ENCODE results near the gene LENEP. TPM values are rescaled to one million over a fixed set of nuclear protein-coding genes. Genes with fewer than 3 reads are reported as not detected.

Gene LENEP
- total and polyA plus RNA-seq, 4 experiments from 2014 or later = 1.1 to 3.1 TPM; not detected in 2

GRCh38 chr1:155008015-155008941 lies 14.9 kb downstream of the LENEP start:
- intact Hi-C loops (cut with micrococcal nuclease) = no loop called here
- peaks cover 0 to 3% (median 0%) of the 10 kb centered on the region in 8 donors for H3K9me3 Mint-ChIP-seq
- Histone ChIP-seq H3K27me3 (ENCODE audit: insufficient read depth, low read length) (no peaks in the 10 kb centered on the region), H3K4me1 (ENCODE audit: insufficient read depth, low read length) (peaks cover 86% of the 10 kb centered on the region), H3K9me3 (ENCODE audit: control insufficient read depth in 1 of 2, low read length in 2 of 2) (no peaks in the 10 kb centered on the region), H3K4me3 (ENCODE audit: low read length in 2 of 2) (peak overlapping the region; percentile 76 to 85), H3K27ac (ENCODE audit: low read depth, low read length) (peak overlapping the region; percentile 86), H3K36me3 (ENCODE audit: insufficient read depth, low read length) (no peaks in the 10 kb centered on the region)
- POLR2A ChIA-PET (ENCODE audit: partially characterized antibody) = interaction anchor here (0.7 to 38.9 kb wide), 10 partner anchors 7 to 72 kb away, joined by 3 to 1543 read pairs (median 7); partner anchors contain the start of genes ADAM15, CKS1B, FLAD1 and LENEP
- no peaks in the 10 kb centered on the region for H3K27me3 Mint-ChIP-seq
- H3K36me3 Mint-ChIP-seq = peaks cover 0 to 30% of the 10 kb centered on the region in 2 donors
- H3K4me1 Mint-ChIP-seq = peaks cover 41 to 96% (median 58%) of the 10 kb centered on the region in 4 donors
- peak in 2 of 5 donors; percentile 20 to 59 for DNase-seq
- peak overlapping the region; percentile 90 to 98 (median 96) for H3K4me3 Mint-ChIP-seq
- CTCF ChIA-PET (ENCODE audit: partially characterized antibody) = interaction anchor here (0.9 to 18.7 kb wide), 6 partner anchors 9 to 448 kb away, joined by 3 to 381 read pairs (median 4); partner anchors contain the start of genes LENEP, PBXIP1 and ZBTB7B
- peak overlapping the region; percentile 80 to 96 (median 93) for H3K27ac Mint-ChIP-seq

DNA sequence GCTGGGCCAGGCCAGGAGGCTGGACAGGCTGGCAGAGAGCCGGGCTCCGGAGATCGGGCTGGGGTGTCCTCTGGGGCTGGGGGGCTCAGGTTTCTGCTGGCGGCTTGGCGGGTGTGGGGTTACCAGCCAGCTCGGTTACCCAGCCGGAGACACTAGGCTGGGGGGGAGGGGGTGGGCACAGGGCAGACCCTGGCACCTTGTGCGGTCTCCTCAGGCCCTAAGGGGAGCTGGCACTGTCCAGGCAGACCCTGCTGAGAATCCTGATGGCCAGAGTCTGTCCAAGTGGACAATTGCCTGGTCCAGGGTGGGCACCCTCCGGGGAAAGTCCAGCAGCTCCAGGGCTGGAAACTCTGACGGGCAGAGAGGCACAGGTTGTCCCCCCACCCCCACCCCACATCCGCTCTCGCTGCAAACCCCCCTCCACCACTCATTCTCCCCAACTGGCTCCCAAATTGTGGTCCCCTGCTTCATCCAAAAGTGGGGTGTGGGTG lies 15.9 kb downstream of the LENEP start:
- Mint-ChIP-seq H3K4me3 (peak overlapping the region; percentile 90 to 98 (median 96)), H3K27me3 (no peaks in the 10 kb centered on the region), H3K9me3 (peaks cover 0 to 3% (median 0%) of the 10 kb centered on the region in 8 donors), H3K4me1 (peaks cover 48 to 97% (median 64%) of the 10 kb centered on the region in 4 donors), H3K27ac (peak overlapping the region; percentile 90 to 96 (median 94)), H3K36me3 (peaks cover 2 to 35% of the 10 kb centered on the region in 2 donors)
- peak in 2 of 5 donors; percentile 30 to 64 for DNase-seq
- peaks cover 91% of the 10 kb centered on the region for H3K4me1 ChIP-seq (ENCODE audit: insufficient read depth, low read length)
- ChIA-PET POLR2A (ENCODE audit: partially characterized antibody) (interaction anchor here (1.1 to 38.9 kb wide), 8 partner anchors 8 to 1042 kb away, joined by 3 to 1543 read pairs (median 14); partner anchors contain the start of genes CKS1B, FLAD1, LENEP and PBXIP1), CTCF (ENCODE audit: partially characterized antibody) (interaction anchor here (0.9 to 18.7 kb wide), 2 partner anchors 10 to 449 kb away, joined by 3 to 381 read pairs; partner anchors contain the start of genes LENEP and ZBTB7B)
- peak overlapping the region; percentile 76 to 85 for H3K4me3 ChIP-seq (ENCODE audit: low read length in 2 of 2)
- H3K27ac ChIP-seq (ENCODE audit: low read depth, low read length) = peak overlapping the region; percentile 86
- H3K9me3 ChIP-seq (ENCODE audit: control insufficient read depth in 1 of 2, low read length in 2 of 2) = no peaks in the 10 kb centered on the region
- H3K27me3 ChIP-seq (ENCODE audit: insufficient read depth, low read length) = no peaks in the 10 kb centered on the region
- intact Hi-C loops (cut with micrococcal nuclease) = no loop called here
- no peaks in the 10 kb centered on the region for H3K36me3 ChIP-seq (ENCODE audit: insufficient read depth, low read length)

- H3K27ac ChIP-seq (ENCODE audit: low read depth, low read length) = peak overlapping the region; percentile 86
- H3K4me3 Mint-ChIP-seq = peak overlapping the region; percentile 90 to 98 (median 96)
- no peaks in the 10 kb centered on the region for H3K27me3 ChIP-seq (ENCODE audit: insufficient read depth, low read length)
- POLR2A ChIA-PET (ENCODE audit: partially characterized antibody) = interaction anchor here (0.6 to 38.9 kb wide), 9 partner anchors 7 to 1043 kb away, joined by 3 to 1543 read pairs (median 4); partner anchors contain the start of genes CKS1B, FLAD1, KRTCAP2 and LENEP
- peak overlapping the region; percentile 90 to 96 (median 93) for H3K27ac Mint-ChIP-seq
- no peaks in the 10 kb centered on the region for H3K36me3 ChIP-seq (ENCODE audit: insufficient read depth, low read length)
- CTCF ChIA-PET (ENCODE audit: partially characterized antibody) = interaction anchor here (18.7 kb wide), 1 partner anchor 11 kb away, joined by 381 read pairs; the partner anchor contains the start of genes LENEP and ZBTB7B
- DNase-seq = peak in 1 of 5 donors; percentile 32
- H3K4me1 Mint-ChIP-seq = peaks cover 45 to 97% (median 63%) of the 10 kb centered on the region in 4 donors
- peaks cover 91% of the 10 kb centered on the region for H3K4me1 ChIP-seq (ENCODE audit: insufficient read depth, low read length)
- intact Hi-C loops (cut with micrococcal nuclease) = loop anchor here (1.0 kb wide), 1 partner anchor 7 kb away; the partner anchor contains the start of gene ZBTB7B
- H3K4me3 ChIP-seq (ENCODE audit: low read length in 2 of 2) = peak overlapping the region; percentile 76 to 85
- H3K36me3 Mint-ChIP-seq = peaks cover 4 to 30% of the 10 kb centered on the region in 2 donors
- peaks cover 0 to 3% (median 0%) of the 10 kb centered on the region in 8 donors for H3K9me3 Mint-ChIP-seq
- no peaks in the 10 kb centered on the region for H3K9me3 ChIP-seq (ENCODE audit: control insufficient read depth in 1 of 2, low read length in 2 of 2)
- no peaks in the 10 kb centered on the region for H3K27me3 Mint-ChIP-seq
Observed at GRCh38 chr1:155009742-155010141, 16.4 kb downstream of the LENEP start.

GRCh38 chr1:155010211-155010918 lies 17.0 kb downstream of the LENEP start:
- intact Hi-C loops (cut with micrococcal nuclease) = loop anchor here (1.0 kb wide), 1 partner anchor 8 kb away; the partner anchor contains the start of gene ZBTB7B
- peak in 2 of 5 donors; percentile 56 to 57 for DNase-seq
- peaks cover 0 to 3% (median 0%) of the 10 kb centered on the region in 8 donors for H3K9me3 Mint-ChIP-seq
- Histone ChIP-seq H3K36me3 (ENCODE audit: insufficient read depth, low read length) (no peaks in the 10 kb centered on the region), H3K27me3 (ENCODE audit: insufficient read depth, low read length) (no peaks in the 10 kb centered on the region), H3K9me3 (ENCODE audit: control insufficient read depth in 1 of 2, low read length in 2 of 2) (no peaks in the 10 kb centered on the region), H3K4me3 (ENCODE audit: low read length in 2 of 2) (peak overlapping the region; percentile 76 to 85), H3K4me1 (ENCODE audit: insufficient read depth, low read length) (peaks cover 91% of the 10 kb centered on the region), H3K27ac (ENCODE audit: low read depth, low read length) (peak overlapping the region; percentile 86)
- peaks cover 4 to 31% of the 10 kb centered on the region in 2 donors for H3K36me3 Mint-ChIP-seq
- H3K27me3 Mint-ChIP-seq = no peaks in the 10 kb centered on the region
- CTCF ChIA-PET (ENCODE audit: partially characterized antibody) = interaction anchor here (1.0 to 18.7 kb wide), 5 partner anchors 10 to 74 kb away, joined by 3 to 381 read pairs (median 3); partner anchors contain the start of genes LENEP, PBXIP1, PMVK and ZBTB7B
- H3K4me3 Mint-ChIP-seq = peak overlapping the region; percentile 90 to 98 (median 96)
- H3K4me1 Mint-ChIP-seq = peaks cover 42 to 93% (median 62%) of the 10 kb centered on the region in 4 donors
- POLR2A ChIA-PET (ENCODE audit: partially characterized antibody) = interaction anchor here (0.6 to 38.9 kb wide), 8 partner anchors 9 to 1043 kb away, joined by 3 to 1543 read pairs (median 3); partner anchors contain the start of genes CKS1B, FLAD1, KRTCAP2 and LENEP
- peak overlapping the region; percentile 90 to 96 (median 93) for H3K27ac Mint-ChIP-seq

- CTCF ChIA-PET (ENCODE audit: partially characterized antibody) = interaction anchor here (1.0 to 18.7 kb wide), 5 partner anchors 9 to 74 kb away, joined by 3 to 381 read pairs (median 3); partner anchors contain the start of genes LENEP, PBXIP1, PMVK and ZBTB7B
- H3K36me3 ChIP-seq (ENCODE audit: insufficient read depth, low read length) = no peaks in the 10 kb centered on the region
- Mint-ChIP-seq H3K9me3 (peaks cover 0 to 3% (median 0%) of the 10 kb centered on the region in 8 donors), H3K4me3 (peak overlapping the region; percentile 90 to 98 (median 96)), H3K4me1 (peaks cover 42 to 93% (median 62%) of the 10 kb centered on the region in 4 donors), H3K27ac (peak overlapping the region; percentile 15 to 96 (median 86)), H3K27me3 (no peaks in the 10 kb centered on the region), H3K36me3 (peaks cover 8 to 36% of the 10 kb centered on the region in 2 donors)
- H3K4me3 ChIP-seq (ENCODE audit: low read length in 2 of 2) = peak overlapping the region; percentile 76 to 85
- intact Hi-C loops (cut with micrococcal nuclease) = no loop called here
- POLR2A ChIA-PET (ENCODE audit: partially characterized antibody) = interaction anchor here (0.6 to 38.9 kb wide), 6 partner anchors 10 to 557 kb away, joined by 3 to 1543 read pairs (median 4); partner anchors contain the start of genes CKS1B, FLAD1, KRTCAP2 and PBXIP1
- DNase-seq = no peak
- H3K4me1 ChIP-seq (ENCODE audit: insufficient read depth, low read length) = peaks cover 91% of the 10 kb centered on the region
- H3K9me3 ChIP-seq (ENCODE audit: control insufficient read depth in 1 of 2, low read length in 2 of 2) = no peaks in the 10 kb centered on the region
- H3K27me3 ChIP-seq (ENCODE audit: insufficient read depth, low read length) = no peaks in the 10 kb centered on the region
- H3K27ac ChIP-seq (ENCODE audit: low read depth, low read length) = peak overlapping the region; percentile 86
Observed at GRCh38 chr1:155011004-155011416, 17.6 kb downstream of the LENEP start.

Measured in CD4-positive, alpha-beta memory T cell (primary cell).